CD4-positive, alpha-beta T cell treated with Interleukin-12 subunit alpha and Interleukin-12 subunit beta, for 1 hour (primary cell): ENCODE results near the gene PASD1.
"Not testable (repeated sequence)": the region's sequence is repeated elsewhere in the genome, so short reads cannot be mapped to it uniquely, and the experiment has no call there.

Experiments used
- DNase-seq: peaks from one replicate; pipeline ENCODE4 v3.0.0-alpha.2; 2020

The PASD1 gene, protein sequence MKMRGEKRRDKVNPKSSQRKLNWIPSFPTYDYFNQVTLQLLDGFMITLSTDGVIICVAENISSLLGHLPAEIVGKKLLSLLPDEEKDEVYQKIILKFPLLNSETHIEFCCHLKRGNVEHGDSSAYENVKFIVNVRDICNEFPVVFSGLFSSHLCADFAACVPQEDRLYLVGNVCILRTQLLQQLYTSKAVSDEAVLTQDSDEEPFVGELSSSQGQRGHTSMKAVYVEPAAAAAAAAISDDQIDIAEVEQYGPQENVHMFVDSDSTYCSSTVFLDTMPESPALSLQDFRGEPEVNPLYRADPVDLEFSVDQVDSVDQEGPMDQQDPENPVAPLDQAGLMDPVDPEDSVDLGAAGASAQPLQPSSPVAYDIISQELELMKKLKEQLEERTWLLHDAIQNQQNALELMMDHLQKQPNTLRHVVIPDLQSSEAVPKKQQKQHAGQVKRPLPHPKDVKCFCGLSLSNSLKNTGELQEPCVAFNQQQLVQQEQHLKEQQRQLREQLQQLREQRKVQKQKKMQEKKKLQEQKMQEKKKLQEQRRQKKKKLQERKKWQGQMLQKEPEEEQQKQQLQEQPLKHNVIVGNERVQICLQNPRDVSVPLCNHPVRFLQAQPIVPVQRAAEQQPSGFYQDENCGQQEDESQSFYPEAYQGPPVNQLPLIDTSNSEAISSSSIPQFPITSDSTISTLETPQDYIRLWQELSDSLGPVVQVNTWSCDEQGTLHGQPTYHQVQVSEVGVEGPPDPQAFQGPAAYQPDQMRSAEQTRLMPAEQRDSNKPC

DNA sequence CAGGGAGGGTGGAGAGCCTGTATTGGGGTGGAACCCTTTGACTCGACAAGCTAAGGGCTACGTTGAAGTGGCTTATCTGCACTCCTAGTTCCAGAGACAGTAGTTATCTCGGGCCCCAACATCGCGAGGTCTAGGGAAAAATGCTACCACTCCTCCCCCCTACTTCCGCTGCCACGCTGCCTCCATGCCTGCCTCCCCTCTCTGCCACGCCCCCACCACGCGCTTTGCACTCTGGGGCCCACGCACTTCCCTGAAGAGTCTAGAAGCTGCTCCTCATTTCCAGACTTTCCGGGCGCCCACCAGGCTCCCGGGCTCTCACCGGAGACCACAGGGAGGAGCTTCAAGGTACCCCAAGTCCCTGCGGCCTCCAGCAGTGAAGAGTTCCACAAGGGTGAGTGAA lies at the start of gene PASD1:
Gene PASD1, plus strand, starts transcription at position 227 of the 400 bp plus-strand sequence. CDS start 37,879 bp downstream, outside the sequence.
- no peak for DNase-seq

DNA sequence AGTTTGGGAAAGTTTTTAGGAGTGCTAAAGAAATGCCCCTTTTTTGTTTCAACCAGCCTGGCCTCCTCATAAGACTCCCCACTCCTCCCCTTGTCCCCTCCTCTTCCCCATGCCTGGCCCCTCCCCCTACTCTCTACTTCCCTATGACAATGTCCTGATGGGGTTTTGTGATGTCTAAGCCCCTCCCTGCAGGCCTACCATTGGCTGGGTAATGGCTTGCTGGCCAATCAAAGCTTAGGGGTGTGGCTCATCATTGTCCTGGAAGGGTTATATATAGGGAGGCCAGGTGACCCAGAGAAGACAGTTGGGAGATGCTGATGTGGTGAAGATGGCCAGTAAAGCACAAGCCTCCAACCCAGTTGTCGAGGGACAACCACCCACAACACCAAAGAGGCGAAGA lies 48.2 kb upstream of the PASD1 start:
- DNase-seq = no peak

- no peak for DNase-seq
These were observed 46.8 kb upstream of the PASD1 start for GRCh38 chrX:151516538-151517187.

- no peak for DNase-seq
These were observed 46.1 kb upstream of the PASD1 start for GRCh38 chrX:151517421-151517820.

DNA sequence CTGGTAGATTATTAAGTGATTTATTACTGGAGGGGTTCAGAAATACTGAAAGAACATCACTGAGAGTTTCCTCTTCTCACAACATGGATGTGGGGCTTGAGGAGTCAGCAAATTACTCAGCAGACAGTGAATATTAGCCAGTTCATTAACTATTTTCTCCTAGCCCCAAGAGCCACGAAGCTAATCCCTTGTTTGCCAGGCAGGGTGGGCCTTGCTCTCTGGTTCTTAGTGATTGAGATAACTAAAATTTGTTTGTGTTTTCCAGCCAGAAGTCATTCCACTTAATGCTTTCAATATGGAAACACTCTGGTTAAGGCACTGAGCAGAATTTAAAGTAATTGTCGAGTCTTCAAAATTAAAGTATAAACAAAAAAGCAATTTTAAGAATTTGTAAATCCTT lies 40.1 kb upstream of the PASD1 start:
- DNase-seq = no peak

GRCh38 chrX:151536571-151536970 lies 26.9 kb upstream of the PASD1 start:
- DNase-seq = no peak

- DNase-seq = no peak
These were observed 25.9 kb upstream of the PASD1 start for GRCh38 chrX:151537572-151537971.

- no peak for DNase-seq
These were observed 25.0 kb upstream of the PASD1 start for GRCh38 chrX:151538190-151539122.

GRCh38 chrX:151543706-151544105 lies 19.8 kb upstream of the PASD1 start:
- DNase-seq = no peak

GRCh38 chrX:151546226-151546625 lies 17.2 kb upstream of the PASD1 start:
- not testable (repeated sequence) for DNase-seq

- not testable (repeated sequence) for DNase-seq
These were observed 12.3 kb upstream of the PASD1 start for GRCh38 chrX:151551176-151551575.

- no peak for DNase-seq
These were observed 10.7 kb upstream of the PASD1 start for GRCh38 chrX:151552743-151553142.

- not testable (repeated sequence) for DNase-seq
These were observed 8.2 kb upstream of the PASD1 start for GRCh38 chrX:151555301-151555700.

DNA sequence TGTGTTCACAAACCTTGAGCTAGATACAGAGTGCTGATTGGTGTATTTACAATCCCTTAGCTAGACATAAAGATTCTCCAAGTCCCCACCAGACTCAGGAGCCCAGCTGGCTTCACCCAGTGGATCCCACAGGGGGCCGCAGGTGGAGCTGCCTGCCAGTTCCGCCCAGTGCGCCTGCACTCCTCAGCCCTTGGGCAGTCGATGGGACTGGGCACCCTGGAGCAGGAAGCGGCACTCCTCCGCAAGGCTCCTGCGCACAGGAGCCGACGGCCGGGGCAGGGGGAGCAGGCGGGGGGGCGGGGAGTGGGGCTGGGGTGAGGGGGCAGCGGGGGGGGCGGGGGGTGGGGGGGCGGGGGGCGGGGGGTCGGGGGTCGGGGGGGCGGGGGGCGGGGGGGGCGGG lies 990 bp upstream of the PASD1 start:
- DNase-seq = not testable (repeated sequence)

GRCh38 chrX:151563003-151563402 lies 472 bp upstream of the PASD1 start:
- not testable (repeated sequence) for DNase-seq

DNA sequence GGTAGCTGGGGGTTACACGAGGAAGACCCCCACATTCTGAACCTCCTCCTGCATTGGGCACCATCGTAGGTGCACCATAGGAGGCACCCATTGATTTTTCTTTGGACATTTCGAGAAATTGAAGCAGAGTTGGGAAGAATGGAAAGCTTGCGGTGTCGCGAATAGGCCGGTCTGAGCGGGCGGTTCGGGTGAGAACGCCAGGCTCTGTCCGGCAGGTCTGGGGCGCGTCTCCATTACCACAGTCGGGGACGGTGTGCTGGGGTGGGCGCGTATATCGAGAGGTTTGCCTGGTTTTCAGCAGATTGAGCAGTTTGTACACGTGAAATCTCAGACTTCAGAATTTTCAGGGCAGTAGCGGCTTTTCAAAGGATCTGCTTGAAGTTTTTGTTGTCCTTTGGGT lies 560 bp downstream of the PASD1 start:
- DNase-seq = no peak

DNA sequence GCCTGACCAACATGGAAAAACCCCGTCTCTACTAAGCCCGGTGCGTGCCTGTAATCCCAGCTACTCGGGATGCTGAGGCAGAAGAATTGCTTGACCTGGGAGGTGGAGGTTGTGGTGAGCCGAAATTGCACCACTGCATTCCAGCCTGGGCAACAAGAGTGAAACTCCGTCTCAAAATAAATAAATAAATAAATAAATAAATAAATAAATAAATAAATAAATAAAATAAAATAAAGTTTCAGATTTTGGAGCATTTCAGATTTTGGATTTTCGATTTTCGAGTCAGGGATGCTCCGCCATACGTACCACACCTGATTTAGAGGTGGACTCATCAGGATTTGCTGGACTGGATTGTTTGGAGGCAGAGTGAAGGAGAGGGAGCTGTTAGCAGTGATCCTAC lies 3.4 kb downstream of the PASD1 start:
- DNase-seq = not testable (repeated sequence)

- no peak for DNase-seq
These were observed 7.1 kb downstream of the PASD1 start for GRCh38 chrX:151570561-151570960.

GRCh38 chrX:151593384-151593783 lies 29.9 kb downstream of the PASD1 start:
- not testable (repeated sequence) for DNase-seq

GRCh38 chrX:151596282-151596681 lies 32.8 kb downstream of the PASD1 start:
- DNase-seq = no peak

GRCh38 chrX:151604931-151605330 lies 41.5 kb downstream of the PASD1 start:
- no peak for DNase-seq

DNA sequence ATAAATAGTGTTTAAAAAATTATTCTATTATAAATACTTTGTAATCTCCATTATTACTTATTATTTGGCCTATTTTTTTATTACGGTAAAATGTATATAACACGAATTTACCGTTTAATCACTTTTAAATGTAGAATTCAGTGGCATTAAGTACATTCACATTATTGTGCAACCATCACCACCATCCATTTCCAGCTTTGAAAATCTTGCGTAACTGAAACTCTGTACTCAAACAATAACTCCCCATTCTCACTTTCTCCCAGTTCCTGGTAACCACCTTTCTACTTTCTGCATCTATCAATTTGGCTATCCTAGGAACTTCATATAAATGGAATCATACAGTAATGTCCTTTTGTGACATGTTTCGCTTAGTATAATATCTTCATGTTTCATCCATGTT lies 45.7 kb downstream of the PASD1 start:
- DNase-seq = no peak
